H9 (cell line): Measurements from ENCODE around the gene GRK3. TPM values are rescaled to one million over a fixed set of nuclear protein-coding genes. Genes with fewer than 3 reads are reported as not detected.

Experiments used
- DNase-seq: peaks from one replicate; pipeline ENCODE4 v3.0.0-alpha.2; 2017
- H2AFZ ChIP-seq: one replicate; pipeline ENCODE4 v1.6.1; 2013; ENCODE audit warnings: mild to moderate bottlenecking, low read length, control low read depth, moderate library complexity
- H2AK5ac ChIP-seq: 2 replicates; pipeline ENCODE4 v1.6.1; 2013; ENCODE audit warnings: low read length, control low read depth, mixed read lengths; ENCODE audit not compliant: insufficient read length
- H2BK120ac ChIP-seq: one replicate; pipeline ENCODE4 v1.6.1; 2013; ENCODE audit warnings: low read depth, mild to moderate bottlenecking, low read length, control low read depth, inconsistent platforms; ENCODE audit not compliant: poor library complexity, severe bottlenecking
- H2BK12ac ChIP-seq: 2 replicates; pipeline ENCODE4 v1.6.1; 2013; ENCODE audit warnings: low read length, control low read depth, mixed read lengths, low read depth; ENCODE audit not compliant: insufficient read length
- H2BK15ac ChIP-seq: 2 replicates; pipeline ENCODE4 v1.6.1; 2013; ENCODE audit warnings: low read depth, low read length, control low read depth
- H2BK20ac ChIP-seq: one replicate; pipeline ENCODE4 v1.6.1; 2013; ENCODE audit warnings: low read depth, mild to moderate bottlenecking, low read length, control low read depth, inconsistent platforms; ENCODE audit not compliant: poor library complexity, severe bottlenecking
- H2BK5ac ChIP-seq: 2 replicates; pipeline ENCODE4 v1.6.1; 2013; ENCODE audit warnings: low read length, control low read depth, mixed read lengths; ENCODE audit not compliant: insufficient read length
- H3K14ac ChIP-seq: 2 replicates; pipeline ENCODE4 v1.6.1; 2013; ENCODE audit warnings: low read length, control low read depth; ENCODE audit not compliant: insufficient read depth
- H3K18ac ChIP-seq: 2 replicates; pipeline ENCODE4 v1.6.1; 2013; ENCODE audit warnings: low read depth, mild to moderate bottlenecking, mixed read lengths, low read length, control low read depth; ENCODE audit not compliant: insufficient read length
- H3K23ac ChIP-seq: 2 replicates; pipeline ENCODE4 v1.6.1; 2013; ENCODE audit warnings: low read length, control low read depth, mixed read lengths, low read depth; ENCODE audit not compliant: insufficient read length
- H3K23me2 ChIP-seq: 2 replicates; pipeline ENCODE4 v1.6.1; 2013; ENCODE audit warnings: low read depth, mild to moderate bottlenecking, mixed read lengths, low read length, control low read depth; ENCODE audit not compliant: insufficient read length, poor library complexity, severe bottlenecking
- H3K27ac ChIP-seq: 2 replicates; pipeline ENCODE4 v1.5.1; 2013; ENCODE audit warnings: low read length, control low read depth, mixed read lengths, low read depth; ENCODE audit not compliant: insufficient read length
- H3K27me3 ChIP-seq: 2 replicates; pipeline ENCODE4 v1.6.1; 2013; ENCODE audit warnings: low read length, control low read depth, inconsistent platforms; ENCODE audit not compliant: insufficient read depth
- H3K4ac ChIP-seq: 2 replicates; pipeline ENCODE4 v1.6.1; 2013; ENCODE audit warnings: low read depth, mild to moderate bottlenecking, control low read depth, inconsistent platforms, low read length, moderate library complexity
- H3K4me1 ChIP-seq: 2 replicates; pipeline ENCODE4 v1.6.1; 2013; ENCODE audit warnings: low read length, control low read depth, inconsistent platforms; ENCODE audit not compliant: insufficient read depth
- H3K4me2 ChIP-seq: 2 replicates; pipeline ENCODE4 v1.6.1; 2013; ENCODE audit warnings: low read length, control low read depth, mixed read lengths; ENCODE audit not compliant: insufficient read length, insufficient read depth
- H3K56ac ChIP-seq: 2 replicates; pipeline ENCODE4 v1.6.1; 2013; ENCODE audit warnings: low read depth, mild to moderate bottlenecking, mixed read lengths, low read length, control low read depth; ENCODE audit not compliant: insufficient read length
- H3K79me1 ChIP-seq: 2 replicates; pipeline ENCODE4 v1.6.1; 2013; ENCODE audit warnings: low read depth, mild to moderate bottlenecking, moderate library complexity, low read length, control low read depth, inconsistent platforms; ENCODE audit not compliant: insufficient read depth, poor library complexity, severe bottlenecking
- H3K79me2 ChIP-seq: 2 replicates; pipeline ENCODE4 v1.6.1; 2013; ENCODE audit warnings: low read length, control low read depth, inconsistent platforms; ENCODE audit not compliant: insufficient read depth
- H3K9ac ChIP-seq: 2 replicates; pipeline ENCODE4 v1.6.1; 2013; ENCODE audit warnings: low read length, control low read depth, mixed read lengths; ENCODE audit not compliant: insufficient read length; ENCODE audit errors: extremely low read depth
- H3K9me3 ChIP-seq: one replicate; pipeline ENCODE4 v1.6.1; 2013; ENCODE audit warnings: low read depth, low read length, inconsistent platforms; ENCODE audit not compliant: control insufficient read depth
- H3T11ph ChIP-seq: one replicate; pipeline ENCODE4 v1.6.1; 2013; ENCODE audit warnings: mild to moderate bottlenecking, low read length, control low read depth, inconsistent platforms
- H4K20me1 ChIP-seq: one replicate; pipeline ENCODE4 v1.6.1; 2013; ENCODE audit not compliant: control insufficient read depth, insufficient read length, insufficient read depth
- H4K5ac ChIP-seq: 2 replicates; pipeline ENCODE4 v1.6.1; 2013; ENCODE audit warnings: low read depth, mild to moderate bottlenecking, mixed read lengths, low read length, control low read depth; ENCODE audit not compliant: insufficient read length
- H4K8ac ChIP-seq: replicated peaks from 2 replicates; pipeline ENCODE4 v1.6.1; 2013; ENCODE audit warnings: low read length, control low read depth, mixed read lengths, low read depth; ENCODE audit not compliant: insufficient read length
- H4K91ac ChIP-seq: 2 replicates; pipeline ENCODE4 v1.6.1; 2013; ENCODE audit warnings: low read depth, mild to moderate bottlenecking, moderate library complexity, mixed read lengths, low read length, control low read depth; ENCODE audit not compliant: insufficient read length
- H3K27ac Mint-ChIP-seq, 3 experiments: 2 replicates in 2 of 3; 3 replicates in 1 of 3; pipeline ENCODE4 v1.8.0; 2020 to 2021; ENCODE audit warnings: mixed read lengths in 3 of 3, mild to moderate bottlenecking in 1 of 3, moderate library complexity in 1 of 3
- H3K27me3 Mint-ChIP-seq: 2 replicates; pipeline ENCODE4 v1.8.0; 2021; ENCODE audit warnings: low read depth, mild to moderate bottlenecking, moderate library complexity, mixed read lengths
- H3K36me3 Mint-ChIP-seq, 3 experiments: 2 replicates in 2 of 3; 3 replicates in 1 of 3; pipeline ENCODE4 v1.8.0; 2020 to 2021; ENCODE audit warnings: low read depth in 3 of 3, mixed read lengths in 3 of 3; ENCODE audit not compliant: insufficient read depth in 1 of 3
- H3K4me1 Mint-ChIP-seq, 2 experiments: 2 replicates each; pipeline ENCODE4 v1.8.0; 2020; ENCODE audit warnings: mixed read lengths in 2 of 2
- H3K4me3 Mint-ChIP-seq, 2 experiments: 2 replicates in 1 of 2; 3 replicates in 1 of 2; pipeline ENCODE4 v1.8.0; 2020 to 2021; ENCODE audit warnings: mild to moderate bottlenecking in 2 of 2, mixed read lengths in 2 of 2, moderate library complexity in 1 of 2
- H3K9me3 Mint-ChIP-seq, 2 experiments: 2 replicates in 1 of 2; 3 replicates in 1 of 2; pipeline ENCODE4 v1.8.0; 2020; ENCODE audit warnings: mild to moderate bottlenecking in 2 of 2, mixed read lengths in 2 of 2, moderate library complexity in 1 of 2
- CTCF ChIP-seq: fragments of 200-600 bp; sonication (generic); conservative IDR thresholded peaks from 3 replicates; pipeline ENCODE4 v1.8.0; 2021; ENCODE audit warnings: antibody characterized with exemption, mild to moderate bottlenecking
- WGBS: extraction: QIAGEN DNeasy Blood & Tissue Kit; methylation state at CpG from one replicate; pipeline ENCODE4 v1.1.7; 2013; ENCODE audit warnings: missing lambda C conversion rate, low lambda C conversion rate, mixed read lengths; ENCODE audit not compliant: insufficient read length; ENCODE audit errors: extremely low coverage; 5-methylcytosine and 5-hydroxymethylcytosine counted together
- total RNA-seq: library from RNA; stranded (reverse); gene quantifications from 2 replicates; pipeline ENCODE4 v1.2.1, GENCODE V29; 2021

Gene GRK3
- total RNA-seq, 1 experiment from 2014 or later: 23.9 TPM

- Histone ChIP-seq H3K79me2 (no peaks in the 10 kb centered on the region), H3K4ac (no peak overlapping the region), H3K4me1 (no peaks in the 10 kb centered on the region), H2BK15ac (no peak overlapping the region), H4K20me1 (no peaks in the 10 kb centered on the region), H3K18ac (no peak overlapping the region), H2AFZ (no peak overlapping the region), H2BK5ac (no peak overlapping the region), H2AK5ac (no peak overlapping the region), H3T11ph (no peak overlapping the region), H4K91ac (no peak overlapping the region), H3K9me3 (no peaks in the 10 kb centered on the region), H3K79me1 (no peaks in the 10 kb centered on the region), H2BK20ac (no peak overlapping the region), H3K9ac (no peak overlapping the region), H3K27ac (no peak overlapping the region), H2BK12ac (no peak overlapping the region), H3K56ac (no peak overlapping the region), H3K4me2 (no peak overlapping the region), H4K8ac (no peak overlapping the region), H3K23ac (no peak overlapping the region), H3K27me3 (no peaks in the 10 kb centered on the region), H3K23me2 (no peaks in the 10 kb centered on the region), H2BK120ac (no peak overlapping the region), H3K14ac (no peak overlapping the region), H4K5ac (no peak overlapping the region)
- no peak overlapping the region; a peak in 1 of 5 replicates for H3K4me3 Mint-ChIP-seq
- no peak for TF ChIP-seq CTCF
- no peak for DNase-seq
- H3K36me3 Mint-ChIP-seq: no peaks in the 10 kb centered on the region
- peaks cover 17% of the 10 kb centered on the region for H3K27me3 Mint-ChIP-seq
- no CpG with 5 or more reads among the region's 4 CpGs for WGBS
- no peak overlapping the region for H3K27ac Mint-ChIP-seq
- peaks cover 2 to 5% of the 10 kb centered on the region in 2 experiments for H3K4me1 Mint-ChIP-seq
- peaks cover 7 to 8% of the 10 kb centered on the region in 2 experiments; a peak in 4 of 5 replicates for H3K9me3 Mint-ChIP-seq
Observed at GRCh38 chr22:25770333-25770732, 205.9 kb downstream of the GRK3 start.
